HepG2 (cell line): ENCODE results near the gene LGALS14. TPM values are rescaled to one million over a fixed set of nuclear protein-coding genes. Genes with fewer than 3 reads are reported as not detected.

ENCODE experiments used
- ATAC-seq: fragments of 200-7000 bp; cut with Tn5 transposase; 3 replicates; pipeline ENCODE4 v1.9.1; 2020; ENCODE audit warnings: mild to moderate bottlenecking, moderate library complexity
- BruUV-seq: library from RNA; stranded (reverse); fragments of 400-500 nt; replicated peaks from 2 replicates; lab custom pipeline; 2021; lab: Mats Ljungman, UMichigan
- CTCF ChIA-PET: fragments of 300-600 bp; formaldehyde crosslinking; extraction: SDS; loops from one replicate; lab custom pipeline; 2021; ENCODE audit warnings: low total read pairs, inconsistent platforms, low intra/inter-chr PET ratio; lab: Yijun Ruan, JAX
- POLR2A ChIA-PET: fragments of 350-600 bp; sonication (Branson Sonifier 250); formaldehyde crosslinking; loops from one replicate; lab custom pipeline; 2020; ENCODE audit warnings: antibody characterized with exemption, inconsistent platforms; lab: Yijun Ruan, JAX
- DNase-seq: peaks from one replicate; pipeline ENCODE4 v3.0.0-alpha.2; 2015; ENCODE audit warnings: low spot score
- FAIRE-seq: peaks from 3 replicates; lab custom pipeline; 2011; peaks lifted over from hg19 to GRCh38; lab: Jason Lieb, UNC
- H2AFZ ChIP-seq: one replicate; pipeline ENCODE4 v1.6.1; 2011; ENCODE audit warnings: low read length, inconsistent platforms
- H3K27ac ChIP-seq: fragments of 300-600 bp; 3 replicates; pipeline ENCODE4 v1.8.0; 2011; ENCODE audit warnings: mixed run types, mild to moderate bottlenecking, mixed read lengths, low read length, inconsistent platforms; ENCODE audit not compliant: insufficient read depth; ENCODE audit errors: extremely low read length
- H3K27me3 ChIP-seq, 2 experiments: fragments of 200-600 bp in 1 of 2; 2 replicates in 1 of 2; 3 replicates in 1 of 2; pipeline versions ENCODE4 v1.6.0 to v1.8.0; 2011; ENCODE audit warnings: low read length in 2 of 2, mild to moderate bottlenecking in 2 of 2, moderate library complexity in 2 of 2, inconsistent platforms in 1 of 2; ENCODE audit not compliant: insufficient read depth in 2 of 2, control insufficient read depth in 1 of 2
- H3K36me3 ChIP-seq, 2 experiments: fragments of 200-600 bp in 1 of 2; replicated peaks in 1 of 2; 2 replicates in 1 of 2; 3 replicates in 1 of 2; pipeline versions ENCODE4 v1.5.1 to v1.8.0; 2011; ENCODE audit warnings: low read length in 2 of 2, inconsistent platforms in 1 of 2; ENCODE audit not compliant: insufficient read depth in 2 of 2, control insufficient read depth in 1 of 2
- H3K4me1 ChIP-seq: 2 replicates; pipeline ENCODE4 v1.5.1; 2012; ENCODE audit warnings: low read length, inconsistent platforms; ENCODE audit not compliant: insufficient read depth
- H3K4me2 ChIP-seq: 2 replicates; pipeline ENCODE4 v1.6.0; 2011; ENCODE audit warnings: low read depth, low read length, inconsistent platforms
- H3K4me3 ChIP-seq, 3 experiments: fragments of 200-600 bp in 1 of 3; sonication (generic), shearing (Covaris generic) in 1 of 3; replicated peaks in 1 of 3; 2 replicates each; pipeline ENCODE4 v1.5.1; 2011 to 2016; ENCODE audit warnings: low read length in 3 of 3, inconsistent platforms in 2 of 3, low read depth in 2 of 3, mild to moderate bottlenecking in 2 of 3, control low read depth in 1 of 3, mixed read lengths in 1 of 3; ENCODE audit not compliant: insufficient read depth in 1 of 3
- H3K79me2 ChIP-seq: one replicate; pipeline ENCODE4 v1.6.1; 2011; ENCODE audit warnings: low read length, inconsistent platforms; ENCODE audit not compliant: insufficient read depth
- H3K9ac ChIP-seq: 2 replicates; pipeline ENCODE4 v1.6.0; 2011; ENCODE audit warnings: mild to moderate bottlenecking, low read depth, low read length, inconsistent platforms; ENCODE audit not compliant: insufficient read depth
- H3K9me3 ChIP-seq: 2 replicates; pipeline ENCODE4 v1.5.1; 2012; ENCODE audit warnings: mild to moderate bottlenecking, low read length
- H4K20me1 ChIP-seq: 2 replicates; pipeline ENCODE4 v1.6.0; 2011; ENCODE audit warnings: inconsistent platforms, mild to moderate bottlenecking, low read length, moderate library complexity; ENCODE audit not compliant: insufficient read depth
- EZH2 ChIP-seq: conservative IDR thresholded peaks from 2 replicates; pipeline ENCODE4 v1.6.1; 2012; ENCODE audit warnings: mild to moderate bottlenecking, low read depth, low read length, moderate library complexity
- KDM5B ChIP-seq: sonication (generic); formaldehyde crosslinking; IDR thresholded peaks from 2 replicates; pipeline ENCODE4 v1.4.0; 2020; ENCODE audit warnings: missing genetic modification reagents, mild to moderate bottlenecking, borderline replicate concordance
- MTA3 ChIP-seq: sonication (generic); formaldehyde crosslinking; IDR thresholded peaks from 2 replicates; pipeline ENCODE4 v1.4.0; 2020; ENCODE audit warnings: missing genetic modification reagents
- MTERF4 ChIP-seq: sonication (generic); formaldehyde crosslinking; IDR thresholded peaks from 2 replicates; pipeline ENCODE4 v1.8.0; 2023; ENCODE audit warnings: mild to moderate bottlenecking, missing genetic modification reagents
- RBM39 ChIP-seq: fragments of 200-400 bp; formaldehyde crosslinking; IDR thresholded peaks from one replicate; pipeline ENCODE4 v1.6.1; 2018; ENCODE audit warnings: antibody characterized with exemption, mild to moderate bottlenecking, low read depth, low read length; ENCODE audit not compliant: poor library complexity, severe bottlenecking
- SIN3B ChIP-seq: fragments of 150-350 bp; IDR thresholded peaks from 2 replicates; pipeline ENCODE4 v1.6.1; 2014; ENCODE audit warnings: low read length
- TOE1 ChIP-seq: sonication (generic); formaldehyde crosslinking; IDR thresholded peaks from 2 replicates; pipeline ENCODE4 v1.4.0; 2020; ENCODE audit warnings: mild to moderate bottlenecking, missing genetic modification reagents
- U2AF2 ChIP-seq: fragments of 200-400 bp; formaldehyde crosslinking; IDR thresholded peaks from 2 replicates; pipeline ENCODE4 v1.6.1; 2017; ENCODE audit warnings: low read depth, mild to moderate bottlenecking, low read length
- ZBTB38 ChIP-seq: sonication (generic); formaldehyde crosslinking; IDR thresholded peaks from 2 replicates; pipeline ENCODE4 v1.5.1; 2020; ENCODE audit warnings: mild to moderate bottlenecking, missing genetic modification reagents
- ZNF24 ChIP-seq: fragments of 450-650 bp; IDR thresholded peaks from 2 replicates; pipeline ENCODE4 v1.6.1; 2017; ENCODE audit warnings: antibody characterized with exemption, mild to moderate bottlenecking
- ZNF274 ChIP-seq: sonication (generic); formaldehyde crosslinking; IDR thresholded peaks from 2 replicates; pipeline ENCODE4 v1.5.1; 2020; ENCODE audit warnings: mild to moderate bottlenecking, missing genetic modification reagents
- ZNF558 ChIP-seq: sonication (generic); formaldehyde crosslinking; IDR thresholded peaks from 2 replicates; pipeline ENCODE4 v1.9.0; 2022; ENCODE audit warnings: mild to moderate bottlenecking, missing genetic modification reagents, borderline replicate concordance
- ZNF672 ChIP-seq: sonication (generic); formaldehyde crosslinking; IDR thresholded peaks from 2 replicates; pipeline ENCODE4 v1.8.1; 2022; ENCODE audit warnings: missing genetic modification reagents
- ZNF687 ChIP-seq: sonication (generic); formaldehyde crosslinking; IDR thresholded peaks from 2 replicates; pipeline ENCODE4 v1.5.1; 2020; ENCODE audit warnings: mild to moderate bottlenecking, missing genetic modification reagents, moderate library complexity
- WGBS: methylation state at CpG from one replicate; pipeline ENCODE4 v1.1.6; 2017; ENCODE audit warnings: low lambda C conversion rate; 5-methylcytosine and 5-hydroxymethylcytosine counted together
- in situ Hi-C: cut with HindIII; loops from 2 replicates; pipeline ENCODE4 v1.10.0; 2017; ENCODE audit warnings: low pct_unique_long_range_greater_than_20kb; ENCODE audit not compliant: extremely low pct_ligation_motif_present
- intact Hi-C: fragments of 100-400 bp; cut with micrococcal nuclease; formaldehyde crosslinking; loops from one replicate; pipeline ENCODE4 v1.10.0; 2022; ENCODE audit not compliant: unreplicated experiment
- polyA plus RNA-seq, 8 experiments: library from polyadenylated mRNA; depleted of rRNA in 3 of 8; stranded (reverse) in 7 of 8; unstranded in 1 of 8; fragments of >200 nt; fragmentation: Illumina TruSeq in 4 of 8; extraction: Trizol in 4 of 8; gene quantifications; 2 replicates each; pipeline versions ENCODE4 v1.2.1 to v1.2.3, GENCODE V29; 2011 to 2016; ENCODE audit warnings: low read depth in 4 of 8, missing spikeins in 1 of 8, mixed read lengths in 1 of 8; ENCODE audit not compliant: insufficient read depth in 1 of 8
- total RNA-seq, 5 experiments: library from RNA; depleted of rRNA; stranded (reverse); fragments of >200 nt; fragmentation: Illumina TruSeq; extraction: Trizol; gene quantifications; 2 replicates each; pipeline ENCODE4 v1.2.3, GENCODE V29; 2016; ENCODE audit warnings: low read depth in 1 of 5

Gene LGALS14
- total and polyA plus RNA-seq, 2 of the 13 experiments (the other 11 are each of a cell fraction or from before 2014, with no cell fraction given), result not detected

- BruUV-seq, result no TSS peak
- no peak within 1 kb of the TSS for H3K4me2 ChIP-seq
- intact Hi-C loops, result no loop called here
Measured at GRCh38 chr19:39737891-39738290, 33.6 kb downstream of the LGALS14 start, which contains the start of gene CLC. Gene CLC (minus strand): TSS chr19:39738029. CDS start chr19:39737952, 77 bp downstream.

DNA sequence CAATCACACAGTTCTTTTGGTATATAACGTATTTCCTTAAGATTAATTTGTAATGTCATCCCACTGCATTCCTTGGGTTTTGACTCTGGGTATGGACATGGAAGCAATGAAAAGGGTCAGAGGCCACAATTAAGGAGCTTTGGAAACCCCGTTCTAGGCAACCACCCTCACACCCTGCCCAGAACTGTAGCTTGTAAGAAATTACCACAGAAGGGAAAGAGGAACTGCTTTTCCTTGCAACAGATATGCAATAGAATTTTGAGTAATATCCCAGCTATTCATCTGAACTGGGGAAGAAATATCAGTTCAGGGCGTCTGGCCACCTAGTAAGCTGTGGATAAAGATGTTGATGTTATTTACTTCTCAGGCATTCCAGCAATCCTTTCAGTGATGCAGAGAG lies 34.5 kb downstream of the LGALS14 start:
- peaks cover 3 to 13% of the 10 kb centered on the region in 2 experiments; a peak in 1 of 5 replicates for H3K27me3 ChIP-seq
- TF ChIP-seq ZNF24, result no peak
- TF ChIP-seq ZBTB38, result no peak
- no peak for TF ChIP-seq KDM5B
- no peak for TF ChIP-seq MTERF4 (CRISPR knock-in tag)
- TF ChIP-seq ZNF687 (CRISPR knock-in tag), result no peak
- TF ChIP-seq MTA3 (CRISPR knock-in tag), result no peak
- TF ChIP-seq ZNF672 (CRISPR knock-in tag), result no peak
- TF ChIP-seq U2AF2, result no peak
- TF ChIP-seq ZNF558, result no peak
- TF ChIP-seq EZH2, result no peak

More at GRCh38 chr19:39737891-39738290, 33.6 kb downstream of the LGALS14 start, which contains the start of gene CLC:
- H3K4me3 ChIP-seq, result no peak within 1 kb of the TSS
- peaks cover 3 to 13% of the 10 kb centered on the region in 2 experiments; a peak in 1 of 5 replicates for H3K27me3 ChIP-seq
- H4K20me1 ChIP-seq, result no peaks in the 10 kb centered on the region
- H3K79me2 ChIP-seq, result no peaks in the 10 kb centered on the region
- CTCF ChIA-PET, result no interaction called here
- ATAC-seq (no peak), FAIRE-seq (no peak), DNase-seq (no peak)
- no peak for TF ChIP-seq RBM39
- no peak for TF ChIP-seq ZNF274 (CRISPR knock-in tag)
- no peak for TF ChIP-seq TOE1 (CRISPR knock-in tag)
- no peak for TF ChIP-seq SIN3B
- H3K9me3 ChIP-seq, result no peaks in the 10 kb centered on the region
- no peaks in the 10 kb centered on the region for H3K36me3 ChIP-seq
- no peak within 1 kb of the TSS for H2AFZ ChIP-seq
- no peak within 1 kb of the TSS for H3K27ac ChIP-seq
- no peak within 1 kb of the TSS for H3K9ac ChIP-seq
- POLR2A ChIA-PET, result no interaction called here
- H3K4me1 ChIP-seq, result no peaks in the 10 kb centered on the region
- in situ Hi-C loops, result no loop called here
- WGBS, result 2% methylated on average over 3 of the region's 3 CpGs

More for the DNA sequence above, 34.5 kb downstream of the LGALS14 start:
- Histone ChIP-seq H3K36me3 (no peaks in the 10 kb centered on the region), H3K4me3 (no peak overlapping the region), H3K4me1 (no peaks in the 10 kb centered on the region), H4K20me1 (no peaks in the 10 kb centered on the region), H3K9ac (no peak overlapping the region), H3K9me3 (no peaks in the 10 kb centered on the region), H3K79me2 (no peaks in the 10 kb centered on the region), H3K4me2 (no peak overlapping the region), H3K27ac (no peak overlapping the region), H2AFZ (no peak overlapping the region)
- POLR2A ChIA-PET, result no interaction called here
- no peak for DNase-seq
- WGBS, result 0% methylated on average over 3 of the region's 3 CpGs
- no peak for ATAC-seq
- CTCF ChIA-PET, result no interaction called here
- in situ Hi-C loops, result no loop called here
- intact Hi-C loops, result no loop called here
- BruUV-seq, result no TSS peak
- no peak for FAIRE-seq
